Measurements from ENCODE around the gene CDS2. TPM values are rescaled to one million over a fixed set of nuclear protein-coding genes. Genes with fewer than 3 reads are reported as not detected.

The CDS2 gene
- total RNA-seq, 2 donors from 2014 or later, result 40.3 to 40.8 TPM

DNA sequence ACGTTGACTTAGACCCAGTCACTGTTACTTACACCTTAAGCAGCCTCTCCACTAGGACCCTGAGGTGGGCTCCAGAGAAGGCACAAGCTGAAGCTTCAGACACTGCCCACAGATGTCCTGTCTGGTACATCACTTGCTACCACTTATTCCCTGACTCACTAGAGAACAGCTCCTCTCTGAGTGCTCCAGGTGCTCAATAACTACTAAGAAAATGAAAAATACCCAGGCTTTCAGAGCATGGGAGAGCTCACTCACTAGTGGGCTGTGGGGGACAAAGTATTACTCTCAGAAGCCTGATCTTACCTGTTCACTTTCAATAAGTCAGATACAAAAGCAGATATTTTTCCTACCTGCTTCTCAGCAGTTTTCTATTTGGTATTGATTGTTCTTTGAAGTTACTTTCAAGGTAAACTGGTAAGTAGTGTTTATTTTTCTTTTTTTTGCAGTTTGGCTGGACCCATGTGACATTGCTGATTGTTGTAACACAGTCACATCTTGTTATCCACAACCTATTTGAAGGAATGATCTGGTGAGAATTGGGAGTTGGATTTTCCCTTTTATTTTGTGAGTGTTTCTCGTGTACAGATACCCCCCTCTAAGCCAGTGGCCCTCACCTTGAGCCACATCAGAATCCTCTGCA lies 55.9 kb downstream of the CDS2 start:
- DNase-seq (ENCODE audit: low spot score in 2 of 2) (no peak), ATAC-seq (no peak)
- peak overlapping the region; percentile 2 to 24 for H3K27ac Mint-ChIP-seq
- no peaks in the 10 kb centered on the region for H3K9me3 Mint-ChIP-seq
- H3K36me3 Mint-ChIP-seq, result no peaks in the 10 kb centered on the region

DNA sequence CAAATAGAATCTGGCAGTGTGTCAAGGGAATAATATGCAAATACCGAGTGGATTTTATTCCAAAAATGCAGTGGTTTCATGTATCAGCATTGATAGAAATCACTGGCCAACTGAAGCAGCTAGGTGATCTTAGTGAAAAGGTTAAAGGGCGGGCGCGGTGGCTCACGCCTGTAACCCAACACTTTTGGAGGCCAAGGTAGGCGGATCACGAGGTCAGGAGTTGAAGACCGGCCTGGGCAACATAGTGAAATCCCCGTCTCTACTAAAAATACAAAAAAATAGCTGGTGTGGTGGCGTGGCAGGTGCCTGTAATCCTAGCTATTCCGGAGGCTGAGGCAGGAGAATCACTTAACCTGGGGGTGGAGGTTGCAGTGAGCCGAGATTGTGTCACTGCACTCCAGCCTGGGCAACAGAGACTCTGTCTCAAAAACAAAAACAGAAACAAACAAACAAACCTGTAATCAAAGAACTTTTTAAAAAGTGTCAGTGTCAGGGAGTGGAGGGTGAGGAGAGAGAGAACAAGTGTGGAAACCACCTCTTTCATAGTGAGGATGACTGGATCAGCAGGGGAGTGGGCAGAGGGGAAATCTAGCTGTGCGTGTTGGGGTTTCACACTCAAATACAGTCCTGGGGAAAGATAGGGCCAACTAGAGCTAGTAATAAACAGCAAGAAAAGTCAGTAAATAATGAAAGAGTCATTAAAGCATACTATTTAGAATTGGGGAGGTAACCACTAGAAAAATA lies 57.1 kb downstream of the CDS2 start:
- ATAC-seq (no peak), DNase-seq (ENCODE audit: low spot score in 2 of 2) (no peak)
- peak overlapping the region in 1 of 2 donors; percentile 77 for H3K27ac Mint-ChIP-seq
- H3K36me3 Mint-ChIP-seq, result no peaks in the 10 kb centered on the region
- no peaks in the 10 kb centered on the region for H3K9me3 Mint-ChIP-seq

DNA sequence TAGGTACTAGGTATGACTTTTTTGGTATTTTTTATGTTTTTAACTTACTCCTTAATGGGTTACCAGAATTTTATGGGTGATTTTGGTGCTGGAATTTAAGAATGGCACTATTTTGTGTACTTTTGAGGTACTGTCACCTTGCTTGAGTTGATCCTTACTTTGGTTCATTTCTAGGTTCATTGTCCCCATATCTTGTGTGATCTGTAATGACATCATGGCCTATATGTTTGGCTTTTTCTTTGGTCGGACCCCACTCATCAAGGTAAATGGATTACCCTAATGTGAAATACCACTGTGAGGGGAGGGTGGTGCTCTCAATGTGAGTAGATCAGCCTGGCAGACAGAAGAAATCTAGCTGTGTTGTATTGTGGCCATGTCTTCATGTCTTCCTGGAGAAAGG lies 57.9 kb downstream of the CDS2 start:
- DNase-seq (ENCODE audit: low spot score in 2 of 2), result no peak
- ATAC-seq, result no peak
- Mint-ChIP-seq H3K9me3 (no peaks in the 10 kb centered on the region), H3K27ac (peak overlapping the region; percentile 63 to 75), H3K36me3 (no peaks in the 10 kb centered on the region)

DNA sequence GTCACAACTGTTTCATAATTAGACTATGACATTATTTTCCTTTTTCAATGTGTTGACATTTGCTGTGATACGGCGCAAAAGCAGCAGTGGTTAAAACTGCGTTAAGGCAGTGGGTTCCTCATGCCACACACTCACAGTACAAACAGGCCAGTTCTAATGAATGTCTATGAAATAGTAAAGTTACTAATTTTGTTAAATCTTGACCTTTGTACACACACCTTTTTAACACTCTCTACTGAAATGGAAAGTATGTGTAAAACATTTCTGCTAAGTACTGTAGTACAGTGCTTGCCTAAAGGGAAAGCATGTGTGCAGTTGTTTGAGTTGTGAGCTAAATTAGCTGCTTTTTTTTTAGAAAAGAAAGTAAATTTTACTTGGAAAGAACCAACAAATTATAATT lies 60.3 kb downstream of the CDS2 start:
- H3K27ac Mint-ChIP-seq, result peak overlapping the region in 1 of 2 donors; percentile 66
- H3K9me3 Mint-ChIP-seq, result no peaks in the 10 kb centered on the region
- ATAC-seq (no peak), DNase-seq (ENCODE audit: low spot score in 2 of 2) (no peak)
- H3K36me3 Mint-ChIP-seq, result no peaks in the 10 kb centered on the region

DNA sequence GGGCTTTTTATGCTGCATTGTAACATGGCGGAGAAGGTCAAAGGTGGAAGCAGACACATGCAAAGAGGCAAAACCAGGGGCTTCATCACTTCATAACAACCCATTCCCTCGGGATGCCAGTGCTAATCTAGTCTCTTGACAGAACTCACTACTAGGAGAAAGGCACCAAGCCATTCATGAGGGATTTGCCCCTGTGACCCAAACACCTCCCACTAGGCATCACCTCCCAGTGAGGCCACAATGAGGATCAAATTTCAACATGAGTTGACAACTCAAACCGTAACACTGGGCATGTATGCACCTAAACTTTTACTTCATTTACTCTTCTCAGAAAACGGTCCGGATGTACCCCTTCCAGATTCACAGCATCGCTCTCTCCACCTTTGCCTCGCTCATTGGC lies 61.9 kb downstream of the CDS2 start:
- ATAC-seq, result no peak
- DNase-seq (ENCODE audit: low spot score in 2 of 2), result no peak
- H3K27ac Mint-ChIP-seq, result peak overlapping the region in 1 of 2 donors; percentile 62
- no peaks in the 10 kb centered on the region for H3K9me3 Mint-ChIP-seq
- no peaks in the 10 kb centered on the region for H3K36me3 Mint-ChIP-seq

DNA sequence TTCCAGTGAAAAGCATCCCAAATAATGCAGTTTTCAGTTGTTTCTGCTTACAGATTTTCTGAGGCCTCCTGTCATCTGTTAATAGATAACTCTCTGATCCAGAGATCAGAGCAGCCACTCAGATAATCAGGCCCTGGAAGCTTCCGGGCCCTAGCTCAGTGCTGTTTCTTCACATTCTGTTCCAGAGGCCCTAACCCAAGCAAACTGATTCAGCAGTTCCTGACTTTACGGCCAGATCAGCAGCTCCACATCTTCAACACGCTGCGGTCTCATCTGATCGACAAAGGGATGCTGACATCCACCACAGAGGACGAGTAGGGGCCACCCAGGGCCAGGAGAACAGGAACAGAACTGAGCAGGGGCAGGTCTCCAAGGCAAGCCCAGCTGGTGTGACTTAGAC lies 63.1 kb downstream of the CDS2 start:
- DNase-seq (ENCODE audit: low spot score in 2 of 2) (no peak), ATAC-seq (no peak)
- no peaks in the 10 kb centered on the region for H3K36me3 Mint-ChIP-seq
- H3K27ac Mint-ChIP-seq, result peak overlapping the region; percentile 62 to 86
- H3K9me3 Mint-ChIP-seq, result no peaks in the 10 kb centered on the region

DNA sequence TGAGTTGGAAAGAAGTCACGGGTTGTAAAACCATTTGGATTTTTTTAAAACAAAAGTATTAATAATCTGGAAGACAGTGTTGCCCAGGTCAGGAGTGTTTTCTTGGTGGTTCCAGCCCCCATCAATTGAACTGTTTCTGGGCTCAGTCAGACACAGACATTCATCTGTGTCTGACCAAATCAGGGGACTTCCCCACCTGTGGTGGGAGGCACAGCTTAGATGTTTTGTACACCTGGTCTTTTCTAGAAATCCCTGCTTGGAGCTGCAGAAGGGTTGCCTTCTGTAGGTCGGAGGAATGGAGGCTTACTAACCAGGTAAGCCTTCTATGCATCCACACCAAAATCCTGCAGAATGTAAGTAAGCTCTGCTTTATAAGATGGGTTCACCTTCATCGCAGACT lies 63.6 kb downstream of the CDS2 start:
- ATAC-seq (no peak), DNase-seq (ENCODE audit: low spot score in 2 of 2) (no peak)
- H3K36me3 Mint-ChIP-seq, result no peaks in the 10 kb centered on the region
- H3K9me3 Mint-ChIP-seq, result no peaks in the 10 kb centered on the region
- peak overlapping the region; percentile 62 to 86 for H3K27ac Mint-ChIP-seq

DNA sequence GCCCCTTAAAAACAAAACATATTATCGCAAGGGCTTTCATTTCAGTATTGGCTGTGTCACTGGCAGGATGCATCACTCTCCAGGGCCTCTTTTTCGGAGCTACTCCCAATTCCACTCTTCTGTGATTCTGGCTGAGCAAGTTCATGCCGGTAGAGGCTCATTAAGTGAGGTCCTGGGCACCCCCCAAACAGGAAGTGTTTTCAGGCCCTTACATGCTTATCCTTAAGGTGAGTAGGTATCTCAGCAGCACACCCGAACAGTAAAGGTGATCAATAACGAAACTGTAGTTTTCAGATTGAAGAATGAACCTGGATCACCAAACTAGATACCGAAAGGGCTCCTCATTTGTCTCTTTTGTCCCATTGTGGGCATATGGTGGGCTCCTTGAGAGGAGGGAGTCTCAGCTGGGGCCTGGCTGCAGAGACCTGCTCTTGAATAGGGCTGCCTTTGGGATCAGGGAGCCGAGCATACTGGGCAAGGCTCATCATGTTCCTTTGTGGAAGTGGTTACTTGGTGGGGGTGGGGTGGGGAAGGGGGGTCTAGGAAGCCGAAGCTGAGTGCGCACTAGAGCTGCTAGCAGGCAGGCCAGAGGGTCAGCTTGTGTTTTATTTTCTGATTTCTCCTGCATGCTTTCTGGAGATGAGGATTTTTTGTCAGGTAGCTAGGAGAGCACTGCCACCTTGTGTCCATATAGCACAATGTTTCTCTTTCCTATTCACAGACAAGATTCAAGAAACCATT lies 65.2 kb downstream of the CDS2 start:
- H3K27ac Mint-ChIP-seq, result peak overlapping the region in 1 of 2 donors; percentile 77
- peak; percentile 16 to 41 for DNase-seq (ENCODE audit: low spot score in 2 of 2)
- ATAC-seq, result peak; percentile 68 to 72
- no peaks in the 10 kb centered on the region for H3K9me3 Mint-ChIP-seq
- no peaks in the 10 kb centered on the region for H3K36me3 Mint-ChIP-seq

DNA sequence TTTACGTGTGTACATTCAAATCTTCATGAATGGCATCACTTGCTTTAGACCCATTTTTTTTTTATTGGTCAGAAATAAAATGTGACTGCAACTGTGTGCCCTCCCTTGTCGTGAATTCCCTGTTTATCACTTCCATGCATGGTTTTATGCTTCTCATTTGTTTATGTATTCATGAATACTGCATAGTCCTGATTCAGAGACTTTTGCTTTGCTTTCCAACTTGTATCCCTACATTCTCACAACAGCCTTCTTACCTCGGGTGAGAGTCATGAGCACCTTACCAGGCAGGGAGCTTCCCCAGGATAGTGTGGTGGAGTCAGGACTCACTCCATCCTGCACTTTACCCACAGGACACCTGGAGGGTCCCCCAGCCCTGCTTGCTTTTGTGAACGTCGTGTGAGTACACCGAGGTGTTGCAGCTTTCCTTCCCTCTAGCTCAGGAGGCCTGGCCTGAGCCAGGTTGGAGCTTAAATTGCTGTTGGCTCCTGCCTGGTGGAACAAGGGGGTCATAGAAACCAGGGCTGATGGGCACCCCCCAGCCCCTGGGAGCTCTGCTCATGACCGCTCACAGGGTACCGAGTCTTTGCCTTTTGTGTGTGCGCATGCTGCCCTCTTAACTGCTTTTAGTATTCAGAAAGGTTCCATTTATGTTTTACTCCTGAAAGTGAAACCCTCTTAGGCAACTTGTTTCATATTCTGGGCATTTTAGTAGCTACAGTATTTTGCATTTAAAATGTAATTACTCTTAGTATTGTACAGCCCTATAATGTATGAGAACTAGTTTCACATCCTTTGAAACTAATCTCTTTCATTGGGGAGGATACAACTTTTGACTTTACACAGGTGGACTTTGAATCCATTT lies 66.0 kb downstream of the CDS2 start:
- peak overlapping the region; percentile 74 to 77 for H3K27ac Mint-ChIP-seq

DNA sequence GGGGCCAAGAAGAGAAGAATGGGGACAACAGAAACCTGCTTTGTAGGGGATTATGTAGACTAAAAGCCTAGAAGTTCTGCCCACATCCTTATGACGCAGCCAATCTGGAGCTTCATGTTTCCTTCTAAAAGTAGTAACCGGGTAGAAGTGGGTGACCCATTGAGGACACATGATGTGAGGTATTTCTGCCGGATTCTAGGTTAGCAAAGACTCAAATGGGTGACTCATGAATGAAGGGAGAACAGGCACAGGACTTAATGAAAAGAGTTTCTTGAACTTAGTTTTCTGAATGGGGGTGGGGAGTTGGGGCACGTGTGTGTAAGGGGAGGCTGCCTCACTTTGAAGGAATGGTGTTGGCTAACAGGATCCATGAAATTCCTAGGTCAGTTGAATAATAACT lies 68.8 kb downstream of the CDS2 start:
- ATAC-seq (no peak), DNase-seq (ENCODE audit: low spot score in 2 of 2) (no peak)
- Mint-ChIP-seq H3K27ac (peak overlapping the region in 1 of 2 donors; percentile 48), H3K36me3 (peaks cover 0 to 6% of the 10 kb centered on the region in 2 donors), H3K9me3 (no peaks in the 10 kb centered on the region)

More for the DNA sequence above, 66.0 kb downstream of the CDS2 start:
- Mint-ChIP-seq H3K36me3 (no peaks in the 10 kb centered on the region), H3K9me3 (no peaks in the 10 kb centered on the region)
- ATAC-seq (peak in 1 of 2 donors; percentile 27), DNase-seq (ENCODE audit: low spot score in 2 of 2) (peak in 1 of 2 donors; percentile 9)

DNA sequence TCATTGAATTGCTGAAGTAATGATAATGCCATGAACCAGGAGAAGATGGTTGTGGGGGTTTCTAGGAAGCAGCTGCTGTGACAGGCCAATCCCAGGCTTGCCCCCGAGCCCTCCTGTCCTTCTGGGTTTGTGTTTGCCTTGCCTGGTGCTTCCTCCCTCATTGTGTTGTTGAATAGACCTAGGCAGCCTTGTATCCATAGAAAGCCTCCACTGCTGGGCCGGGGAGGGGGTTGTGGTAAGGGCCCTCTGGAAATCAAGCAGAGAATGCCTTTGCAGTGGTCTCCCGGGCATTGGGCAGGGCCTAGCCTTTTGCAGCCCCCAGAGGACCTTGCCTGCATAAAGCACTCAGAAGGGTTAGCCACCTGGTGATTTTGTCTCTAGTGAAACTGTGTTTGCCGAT lies 69.3 kb downstream of the CDS2 start:
- DNase-seq (ENCODE audit: low spot score in 2 of 2) (no peak), ATAC-seq (no peak)
- Mint-ChIP-seq H3K36me3 (peaks cover 0 to 6% of the 10 kb centered on the region in 2 donors), H3K9me3 (no peaks in the 10 kb centered on the region), H3K27ac (peak overlapping the region in 1 of 2 donors; percentile 51)

DNA sequence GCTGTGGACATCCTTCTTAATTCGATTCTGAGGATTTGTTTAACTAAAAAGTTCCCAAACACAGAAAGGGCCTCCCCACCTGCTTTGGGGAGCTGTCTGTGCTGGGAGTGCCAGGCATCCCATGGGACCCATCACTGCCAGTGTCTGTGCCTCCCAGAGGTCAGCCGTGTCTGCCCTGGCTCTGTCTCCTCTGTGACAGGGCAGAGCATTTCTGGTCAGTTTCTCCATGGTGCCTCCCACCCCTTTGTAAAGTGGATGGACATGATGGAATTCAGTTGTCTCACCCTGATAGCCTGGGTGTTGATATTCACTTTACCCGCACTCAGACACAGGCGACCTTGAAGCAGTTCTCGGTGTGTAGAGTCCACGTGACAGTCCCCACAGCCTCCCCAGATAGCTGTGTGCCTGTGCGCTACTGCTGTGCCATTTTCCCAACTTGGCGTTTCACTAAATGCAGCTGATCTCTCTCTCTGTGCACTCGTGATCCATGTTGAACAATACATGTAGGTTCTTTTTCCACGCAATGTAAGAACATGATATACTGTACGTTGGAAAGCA lies 70.5 kb downstream of the CDS2 start:
- ATAC-seq (no peak), DNase-seq (ENCODE audit: low spot score in 2 of 2) (no peak)
- Mint-ChIP-seq H3K27ac (peak overlapping the region in 1 of 2 donors; percentile 12), H3K36me3 (peaks cover 0 to 6% of the 10 kb centered on the region in 2 donors), H3K9me3 (no peaks in the 10 kb centered on the region)

DNA sequence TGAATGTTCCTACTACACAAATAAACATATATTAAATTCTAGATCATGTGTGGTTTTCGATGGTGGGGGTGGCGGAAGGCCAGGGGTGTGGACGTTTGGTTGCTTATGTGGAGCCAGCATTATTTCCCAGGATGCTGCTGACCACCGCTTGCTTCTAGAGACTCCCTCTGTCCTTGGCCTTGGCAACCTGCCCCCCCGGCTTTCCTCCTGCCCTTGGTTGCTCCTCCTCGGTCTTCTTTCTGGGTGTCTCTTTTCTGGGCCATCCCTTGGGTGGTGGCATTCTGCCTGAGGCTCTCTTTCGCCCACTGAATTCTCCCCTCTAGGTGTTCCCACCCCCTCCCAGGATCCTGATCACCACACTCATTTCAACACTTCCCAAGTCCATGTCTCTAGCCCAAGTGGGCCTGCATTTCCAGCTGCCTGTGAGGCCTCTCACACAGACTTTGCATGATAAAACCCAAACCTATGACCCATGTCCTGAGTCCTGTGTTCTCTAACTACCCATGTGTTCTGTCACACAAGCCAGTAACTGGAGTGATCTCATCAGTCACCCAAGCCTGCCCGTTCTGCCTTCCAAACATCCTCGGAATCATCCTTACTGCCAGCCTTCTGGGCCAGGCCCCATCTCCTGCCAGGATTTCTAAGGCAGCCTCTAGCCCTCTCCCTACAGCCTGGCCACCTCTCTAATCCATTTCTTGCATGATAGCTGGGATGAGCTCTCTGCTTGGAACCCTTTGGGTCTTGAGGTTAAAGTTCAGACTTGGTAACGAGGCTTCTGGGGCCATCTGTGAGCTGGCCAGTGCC lies 71.2 kb downstream of the CDS2 start:
- no peak for ATAC-seq
- no peak for DNase-seq (ENCODE audit: low spot score in 2 of 2)
- Mint-ChIP-seq H3K27ac (peak overlapping the region; percentile 11 to 47), H3K36me3 (peaks cover 0 to 6% of the 10 kb centered on the region in 2 donors), H3K9me3 (no peaks in the 10 kb centered on the region)

DNA sequence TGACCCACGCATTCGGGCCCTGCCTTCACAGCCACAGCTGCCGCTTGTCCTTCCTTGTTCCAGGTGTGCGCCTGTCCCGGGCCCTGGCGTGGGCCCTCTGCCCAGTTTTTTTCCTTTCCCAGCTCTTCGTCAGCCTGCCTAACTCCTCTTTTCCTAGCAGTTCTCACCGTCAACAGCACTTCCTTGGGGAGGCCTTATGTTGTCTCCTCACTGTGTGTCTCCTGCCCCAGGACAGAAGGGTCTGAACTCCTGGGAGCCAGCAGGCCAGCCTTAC lies 71.8 kb downstream of the CDS2 start:
- Mint-ChIP-seq H3K27ac (peak overlapping the region in 1 of 2 donors; percentile 11), H3K36me3 (peaks cover 0 to 6% of the 10 kb centered on the region in 2 donors), H3K9me3 (no peaks in the 10 kb centered on the region)
- ATAC-seq, result no peak
- DNase-seq (ENCODE audit: low spot score in 2 of 2), result no peak

DNA sequence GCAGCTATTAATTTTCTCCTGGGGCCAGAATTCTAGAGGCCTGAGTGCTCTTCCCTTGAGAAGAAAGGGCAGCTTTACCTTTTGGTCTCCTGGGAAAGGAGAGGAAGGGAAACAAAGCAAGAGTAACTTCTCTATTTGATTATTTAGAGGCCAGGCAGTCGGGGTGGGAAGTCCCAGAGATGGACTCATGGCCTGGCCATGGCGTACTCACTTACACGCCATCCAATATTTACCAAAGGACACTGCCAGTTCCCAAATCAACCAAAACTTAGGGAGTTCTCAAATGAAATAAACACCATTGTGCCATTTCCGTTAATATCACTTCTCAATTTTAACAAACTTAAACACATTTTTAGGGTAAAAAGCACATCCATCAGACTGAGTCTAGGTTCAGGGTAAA lies 76.6 kb downstream of the CDS2 start:
- Mint-ChIP-seq H3K36me3 (peaks cover 0 to 6% of the 10 kb centered on the region in 2 donors), H3K9me3 (no peaks in the 10 kb centered on the region), H3K27ac (no peak overlapping the region)
- ATAC-seq, result no peak
- DNase-seq (ENCODE audit: low spot score in 2 of 2), result no peak
